Thyroid gland (tissue), 4 donors: ENCODE results near the gene KIRREL3.

ENCODE experiments used
- CTCF ChIP-seq, 6 experiments: fragments of 200-600 bp in 3 of 6; fragments of 450-650 bp in 3 of 6; sonication (generic) in 3 of 6; IDR thresholded peaks; one replicate each; pipeline ENCODE4 v1.5.1; 2016 to 2019; ENCODE audit warnings: antibody characterized with exemption in 6 of 6, mild to moderate bottlenecking in 2 of 6, inconsistent platforms in 1 of 6, moderate library complexity in 1 of 6
- POLR2A ChIP-seq, 2 donors: fragments of 450-650 bp; IDR thresholded peaks; one replicate each; pipeline ENCODE4 v1.6.1; 2017; ENCODE audit warnings: antibody characterized with exemption in 2 of 2, mild to moderate bottlenecking in 2 of 2, moderate library complexity in 1 of 2

- TF ChIP-seq POLR2A (IDR thresholded peaks at IDR 0.05) = no peak
- TF ChIP-seq CTCF (IDR thresholded peaks at IDR 0.05) = no peak
These were observed 3.4 kb downstream of the KIRREL3 start for GRCh38 chr11:126997196-126997595.
